CD4-positive, CD25-positive, alpha-beta regulatory T cell (primary cell): Measurements from ENCODE around the gene MAP3K6. TPM values are rescaled to one million over a fixed set of nuclear protein-coding genes. Genes with fewer than 3 reads are reported as not detected.

Experiments
- ATAC-seq, 2 donors: fragments of 150-1000 bp; cut with Tn5 transposase; one replicate each; pipeline ENCODE4 v1.10.0; 2021; ENCODE audit warnings: low read depth in 2 of 2, moderate number of reproducible peaks in 2 of 2, moderate library complexity in 1 of 2
- DNase-seq, 3 donors: peaks; one replicate each; pipeline versions ENCODE4 v3.0.0 to v3.0.0-alpha.2; 2012 to 2022; ENCODE audit warnings: mixed read lengths in 1 of 3
- H3K27ac ChIP-seq: one replicate; pipeline ENCODE4 v1.7.0; 2013; ENCODE audit warnings: mild to moderate bottlenecking, low read length; ENCODE audit not compliant: insufficient read depth, poor library complexity, severe bottlenecking
- H3K27me3 ChIP-seq: one replicate; pipeline ENCODE4 v1.7.0; 2013; ENCODE audit warnings: low read length; ENCODE audit not compliant: control insufficient read depth, insufficient read depth
- H3K36me3 ChIP-seq: one replicate; pipeline ENCODE4 v1.7.0; 2013; ENCODE audit warnings: mild to moderate bottlenecking, low read length, moderate library complexity; ENCODE audit not compliant: control insufficient read depth, insufficient read depth
- H3K4me1 ChIP-seq: 2 replicates; pipeline ENCODE4 v1.7.0; 2013; ENCODE audit warnings: mild to moderate bottlenecking, low read length; ENCODE audit not compliant: insufficient read depth, control insufficient read depth, poor library complexity, severe bottlenecking
- H3K4me3 ChIP-seq: one replicate; pipeline ENCODE4 v1.7.0; 2013; ENCODE audit warnings: low read depth, mild to moderate bottlenecking, low read length, moderate library complexity
- H3K9me3 ChIP-seq, 2 experiments: 1 replicate in 1 of 2; 2 replicates in 1 of 2; pipeline ENCODE4 v1.7.0; 2013; ENCODE audit warnings: low read length in 2 of 2, mild to moderate bottlenecking in 1 of 2, moderate library complexity in 1 of 2; ENCODE audit not compliant: control insufficient read depth in 2 of 2
- H3K27ac Mint-ChIP-seq, 3 donors: one replicate each; pipeline ENCODE4 v1.8.0; 2020 to 2022; ENCODE audit warnings: mild to moderate bottlenecking in 3 of 3, mixed read lengths in 3 of 3, moderate library complexity in 2 of 3
- H3K27me3 Mint-ChIP-seq: one replicate; pipeline ENCODE4 v1.8.0; 2022; ENCODE audit warnings: mild to moderate bottlenecking, mixed read lengths
- H3K36me3 Mint-ChIP-seq: one replicate; pipeline ENCODE4 v1.8.0; 2020; ENCODE audit warnings: mixed read lengths
- H3K4me1 Mint-ChIP-seq, 4 donors: one replicate each; pipeline ENCODE4 v1.8.0; 2020 to 2022; ENCODE audit warnings: mixed read lengths in 4 of 4, mild to moderate bottlenecking in 1 of 4
- H3K4me3 Mint-ChIP-seq, 4 donors: one replicate each; pipeline ENCODE4 v1.8.0; 2020 to 2022; ENCODE audit warnings: mild to moderate bottlenecking in 4 of 4, mixed read lengths in 4 of 4, moderate library complexity in 3 of 4
- H3K9me3 Mint-ChIP-seq, 7 donors: one replicate each; pipeline ENCODE4 v1.8.0; 2020 to 2022; ENCODE audit warnings: mixed read lengths in 7 of 7, mild to moderate bottlenecking in 3 of 7, moderate library complexity in 2 of 7
- polyA plus RNA-seq, 4 donors: library from polyadenylated mRNA; unstranded; fragments of 300-500 nt; fragmentation: Illumina TruSeq; gene quantifications; one replicate each; pipeline ENCODE4 v1.2.3, GENCODE V29; 2021
- total RNA-seq: library from RNA; stranded (reverse); gene quantifications from one replicate; pipeline ENCODE4 v1.2.3, GENCODE V29; 2022

The MAP3K6 gene
- total and polyA plus RNA-seq, 5 donors from 2014 or later: 3.8 to 8.3 (median 5.6) TPM

- H3K36me3 Mint-ChIP-seq: no peaks in the 10 kb centered on the region
- no peaks in the 10 kb centered on the region for H3K36me3 ChIP-seq
- peak overlapping the region; percentile 6 to 29 (median 12) for H3K27ac Mint-ChIP-seq
- DNase-seq: no peak
- ATAC-seq: no peak
- no peak overlapping the region for H3K27ac ChIP-seq
- H3K4me1 Mint-ChIP-seq: peaks cover 0 to 29% (median 18%) of the 10 kb centered on the region in 4 donors
- no peak overlapping the region for H3K4me3 ChIP-seq
- H3K27me3 Mint-ChIP-seq: peaks cover 16% of the 10 kb centered on the region
- H3K9me3 Mint-ChIP-seq: peaks cover 0 to 1% (median 0%) of the 10 kb centered on the region in 7 donors
- H3K4me1 ChIP-seq: peaks cover 25% of the 10 kb centered on the region
- peak overlapping the region; percentile 37 to 85 (median 60) for H3K4me3 Mint-ChIP-seq
- H3K27me3 ChIP-seq: no peaks in the 10 kb centered on the region
- no peaks in the 10 kb centered on the region for H3K9me3 ChIP-seq
Measured at GRCh38 chr1:27394282-27394658, 27.5 kb upstream of the MAP3K6 start.

GRCh38 chr1:27393641-27394281 is 27.0 kb upstream of the MAP3K6 start:
- H3K27me3 ChIP-seq: no peaks in the 10 kb centered on the region
- Mint-ChIP-seq H3K27me3 (peaks cover 16% of the 10 kb centered on the region), H3K4me1 (peaks cover 0 to 28% (median 17%) of the 10 kb centered on the region in 4 donors), H3K27ac (peak overlapping the region in 1 of 3 donors; percentile 8), H3K4me3 (peak overlapping the region in 3 of 4 donors; percentile 27 to 62 (median 51)), H3K36me3 (no peaks in the 10 kb centered on the region), H3K9me3 (peaks cover 0 to 1% (median 0%) of the 10 kb centered on the region in 7 donors)
- ATAC-seq (no peak), DNase-seq (no peak)
- no peak overlapping the region for H3K27ac ChIP-seq
- H3K9me3 ChIP-seq: no peaks in the 10 kb centered on the region
- H3K36me3 ChIP-seq: no peaks in the 10 kb centered on the region
- no peak overlapping the region for H3K4me3 ChIP-seq
- peaks cover 25% of the 10 kb centered on the region for H3K4me1 ChIP-seq

GRCh38 chr1:27392778-27393635 is 26.2 kb upstream of the MAP3K6 start:
- ATAC-seq: no peak
- H3K9me3 Mint-ChIP-seq: peaks cover 0 to 1% (median 0%) of the 10 kb centered on the region in 7 donors
- H3K27ac ChIP-seq: peak overlapping the region; percentile 33

GRCh38 chr1:27392096-27392777 is 25.5 kb upstream of the MAP3K6 start, which contains the start of gene GPR3:
TSS of gene GPR3 (plus strand) at chr1:27392622. CDS start at chr1:27393799, 1,177 bp downstream.
- ATAC-seq: peak; percentile 90 to 91

More at GRCh38 chr1:27392778-27393635, 26.2 kb upstream of the MAP3K6 start:
- peaks cover 23% of the 10 kb centered on the region for H3K27me3 Mint-ChIP-seq
- Histone ChIP-seq H3K4me1 (peaks cover 25% of the 10 kb centered on the region), H3K36me3 (no peaks in the 10 kb centered on the region), H3K4me3 (peak overlapping the region; percentile 32), H3K9me3 (no peaks in the 10 kb centered on the region), H3K27me3 (no peaks in the 10 kb centered on the region)
- H3K36me3 Mint-ChIP-seq: no peaks in the 10 kb centered on the region
- H3K27ac Mint-ChIP-seq: peak overlapping the region in 2 of 3 donors; percentile 66 to 75
- peak overlapping the region; percentile 51 to 87 (median 67) for H3K4me3 Mint-ChIP-seq
- peaks cover 0 to 32% (median 19%) of the 10 kb centered on the region in 4 donors for H3K4me1 Mint-ChIP-seq
- no peak for DNase-seq

GRCh38 chr1:27391511-27392095 is 24.8 kb upstream of the MAP3K6 start:
- H3K4me1 Mint-ChIP-seq: peaks cover 0 to 32% (median 19%) of the 10 kb centered on the region in 4 donors
- DNase-seq: peak in 1 of 3 donors; percentile 25
- peaks cover 0 to 1% (median 0%) of the 10 kb centered on the region in 7 donors for H3K9me3 Mint-ChIP-seq
- no peak for ATAC-seq
- no peak overlapping the region for H3K4me3 ChIP-seq
- H3K36me3 ChIP-seq: no peaks in the 10 kb centered on the region
- H3K27me3 Mint-ChIP-seq: peaks cover 23% of the 10 kb centered on the region
- no peaks in the 10 kb centered on the region for H3K27me3 ChIP-seq
- H3K27ac Mint-ChIP-seq: peak overlapping the region in 2 of 3 donors; percentile 92 to 97
- no peaks in the 10 kb centered on the region for H3K9me3 ChIP-seq
- H3K4me1 ChIP-seq: peaks cover 25% of the 10 kb centered on the region
- H3K27ac ChIP-seq: no peak overlapping the region
- peak overlapping the region; percentile 51 to 86 (median 86) for H3K4me3 Mint-ChIP-seq
- H3K36me3 Mint-ChIP-seq: no peaks in the 10 kb centered on the region

More at GRCh38 chr1:27392096-27392777, 25.5 kb upstream of the MAP3K6 start, which contains the start of gene GPR3:
- Histone ChIP-seq H3K27ac (peak within 1 kb of the TSS; percentile 33), H3K36me3 (no peaks in the 10 kb centered on the region), H3K27me3 (no peaks in the 10 kb centered on the region), H3K9me3 (no peaks in the 10 kb centered on the region), H3K4me1 (peaks cover 25% of the 10 kb centered on the region), H3K4me3 (peak within 1 kb of the TSS; percentile 32)
- Mint-ChIP-seq H3K27ac (peak within 1 kb of the TSS; percentile 66 to 97 (median 92)), H3K4me1 (peaks cover 0 to 32% (median 19%) of the 10 kb centered on the region in 4 donors), H3K9me3 (peaks cover 0 to 1% (median 0%) of the 10 kb centered on the region in 7 donors), H3K36me3 (no peaks in the 10 kb centered on the region), H3K4me3 (peak within 1 kb of the TSS; percentile 51 to 87 (median 86)), H3K27me3 (peaks cover 23% of the 10 kb centered on the region)
- peak; percentile 87 to 93 (median 92) for DNase-seq

GRCh38 chr1:27388337-27389005 is 21.7 kb upstream of the MAP3K6 start:
- H3K27ac ChIP-seq: no peak overlapping the region
- Mint-ChIP-seq H3K36me3 (no peaks in the 10 kb centered on the region), H3K4me1 (peaks cover 0 to 22% (median 14%) of the 10 kb centered on the region in 4 donors), H3K4me3 (peak overlapping the region in 2 of 4 donors; percentile 54 to 89), H3K27ac (no peak overlapping the region), H3K27me3 (peaks cover 23% of the 10 kb centered on the region), H3K9me3 (peaks cover 0 to 1% (median 0%) of the 10 kb centered on the region in 7 donors)
- DNase-seq (peak; percentile 64 to 72 (median 69)), ATAC-seq (peak in 1 of 2 donors; percentile 24)
- no peaks in the 10 kb centered on the region for H3K27me3 ChIP-seq
- peaks cover 17% of the 10 kb centered on the region for H3K4me1 ChIP-seq
- no peaks in the 10 kb centered on the region for H3K36me3 ChIP-seq
- no peaks in the 10 kb centered on the region for H3K9me3 ChIP-seq
- no peak overlapping the region for H3K4me3 ChIP-seq
